CD14-positive monocyte (primary cell): ENCODE data around the gene WWC2. TPM values are rescaled to one million over a fixed set of nuclear protein-coding genes. Genes with fewer than 3 reads are reported as not detected.
"Not testable (repeated sequence)": the region's sequence is repeated elsewhere in the genome, so short reads cannot be mapped to it uniquely, and the experiment has no call there.

ENCODE experiments used
- DNase-seq, 3 donors: peaks; one replicate each; pipeline ENCODE4 v3.0.0-alpha.2; 2011 to 2022
- H2AFZ ChIP-seq: 2 replicates; pipeline ENCODE4 v1.6.0; 2012; ENCODE audit warnings: mild to moderate bottlenecking, low read depth, low read length, inconsistent platforms; ENCODE audit not compliant: insufficient read depth, poor library complexity, severe bottlenecking
- H3K27ac ChIP-seq, 2 donors: 1 replicate in 1 of 2; 2 replicates in 1 of 2; pipeline ENCODE4 v1.5.1; 2012 to 2013; ENCODE audit warnings: low read length in 2 of 2, control low read depth in 1 of 2, inconsistent platforms in 1 of 2, low read depth in 1 of 2, mild to moderate bottlenecking in 1 of 2
- H3K27me3 ChIP-seq, 2 donors: one replicate each; pipeline versions ENCODE4 v1.6.0 to v1.6.1; 2011 to 2013; ENCODE audit warnings: low read length in 2 of 2; ENCODE audit not compliant: control insufficient read depth in 2 of 2, insufficient read depth in 2 of 2
- H3K36me3 ChIP-seq, 2 donors: replicated peaks in 1 of 2; 1 replicate in 1 of 2; 2 replicates in 1 of 2; pipeline versions ENCODE4 v1.5.1 to v1.6.1; 2012 to 2013; ENCODE audit warnings: low read length in 2 of 2, control low read depth in 1 of 2, inconsistent platforms in 1 of 2, mild to moderate bottlenecking in 1 of 2; ENCODE audit not compliant: insufficient read depth in 2 of 2, control insufficient read depth in 1 of 2
- H3K4me1 ChIP-seq, 2 donors: 1 replicate in 1 of 2; 2 replicates in 1 of 2; pipeline versions ENCODE4 v1.5.1 to v1.6.1; 2012 to 2013; ENCODE audit warnings: low read length in 2 of 2, control low read depth in 1 of 2, inconsistent platforms in 1 of 2, mild to moderate bottlenecking in 1 of 2, moderate library complexity in 1 of 2; ENCODE audit not compliant: insufficient read depth in 2 of 2, control insufficient read depth in 1 of 2
- H3K4me2 ChIP-seq: replicated peaks from 2 replicates; pipeline ENCODE3; 2012; ENCODE audit warnings: low read length, moderate library complexity, mild to moderate bottlenecking; ENCODE audit not compliant: poor library complexity, severe bottlenecking; ENCODE audit errors: extremely low read depth
- H3K4me3 ChIP-seq, 3 experiments: fragments of 200-600 bp in 1 of 3; sonication (generic) in 1 of 3; replicated peaks in 1 of 3; 1 replicate in 2 of 3; 2 replicates in 1 of 3; pipeline ENCODE4 v1.5.1; 2011 to 2013; ENCODE audit warnings: low read length in 3 of 3, mild to moderate bottlenecking in 3 of 3, control low read depth in 2 of 3, low read depth in 2 of 3, inconsistent platforms in 1 of 3, moderate library complexity in 1 of 3
- H3K79me2 ChIP-seq: 2 replicates; pipeline ENCODE4 v1.6.0; 2012; ENCODE audit warnings: mild to moderate bottlenecking, control low read depth, inconsistent platforms, low read length, moderate library complexity; ENCODE audit not compliant: insufficient read depth
- H3K9ac ChIP-seq: 2 replicates; pipeline ENCODE4 v1.6.0; 2017; ENCODE audit warnings: low read length, mild to moderate bottlenecking; ENCODE audit not compliant: insufficient read depth, poor library complexity, severe bottlenecking
- H3K9me3 ChIP-seq, 2 donors: replicated peaks in 1 of 2; 1 replicate in 1 of 2; 2 replicates in 1 of 2; pipeline versions ENCODE4 v1.5.1 to v1.6.1; 2012 to 2013; ENCODE audit warnings: low read length in 2 of 2, control low read depth in 1 of 2; ENCODE audit not compliant: control insufficient read depth in 1 of 2, insufficient read depth in 1 of 2
- H4K20me1 ChIP-seq: 2 replicates; pipeline ENCODE4 v1.6.0; 2012; ENCODE audit warnings: mild to moderate bottlenecking, low read length, control low read depth, moderate library complexity; ENCODE audit not compliant: insufficient read depth
- H3K27ac Mint-ChIP-seq, 7 donors: one replicate each; pipeline ENCODE4 v1.8.0; 2020; ENCODE audit warnings: mild to moderate bottlenecking in 7 of 7, mixed read lengths in 7 of 7, moderate library complexity in 6 of 7, inconsistent platforms in 2 of 7
- H3K27me3 Mint-ChIP-seq, 3 donors: one replicate each; pipeline ENCODE4 v1.8.0; 2021 to 2022; ENCODE audit warnings: low read depth in 3 of 3, mild to moderate bottlenecking in 3 of 3, mixed read lengths in 3 of 3, moderate library complexity in 3 of 3, inconsistent platforms in 1 of 3
- H3K36me3 Mint-ChIP-seq, 2 donors: one replicate each; pipeline ENCODE4 v1.8.0; 2020; ENCODE audit warnings: mixed read lengths in 2 of 2, inconsistent platforms in 1 of 2, mild to moderate bottlenecking in 1 of 2
- H3K4me1 Mint-ChIP-seq: one replicate; pipeline ENCODE4 v1.8.0; 2020; ENCODE audit warnings: mild to moderate bottlenecking, mixed read lengths
- H3K4me3 Mint-ChIP-seq, 2 donors: one replicate each; pipeline ENCODE4 v1.8.0; 2020; ENCODE audit warnings: mild to moderate bottlenecking in 2 of 2, mixed read lengths in 2 of 2, moderate library complexity in 1 of 2
- H3K9me3 Mint-ChIP-seq, 7 donors: one replicate each; pipeline ENCODE4 v1.8.0; 2020 to 2022; ENCODE audit warnings: mixed read lengths in 7 of 7, mild to moderate bottlenecking in 6 of 7, moderate library complexity in 6 of 7, inconsistent platforms in 2 of 7
- WGBS: methylation state at CpG from one replicate; pipeline ENCODE4 v1.1.5; 2013; ENCODE audit warnings: missing lambda C conversion rate; ENCODE audit not compliant: insufficient coverage; 5-methylcytosine and 5-hydroxymethylcytosine counted together
- intact Hi-C, 2 donors: fragments of 100-400 bp; cut with micrococcal nuclease; formaldehyde crosslinking; loops; one replicate each; pipeline versions ENCODE4 v1.15.0 to v1.15.1; 2023
- polyA plus RNA-seq, 3 donors: library from polyadenylated mRNA; depleted of rRNA in 1 of 3; unstranded in 2 of 3; stranded (reverse) in 1 of 3; fragments of 300-500 nt in 2 of 3; fragments of >200 nt in 1 of 3; fragmentation: Illumina TruSeq in 2 of 3; gene quantifications; 1 replicate in 2 of 3; 2 replicates in 1 of 3; pipeline ENCODE4 v1.2.3, GENCODE V29; 2012 to 2021
- TF ChIP-seq, protein P1 (sequence below): fragments of 200-600 bp; IDR thresholded peaks from one replicate; pipeline ENCODE4 v1.8.0; 2022; ENCODE audit warnings: antibody characterized with exemption, mild to moderate bottlenecking

The WWC2 gene
- polyA plus RNA-seq, 3 donors: 1.9 to 3.8 (median 2.9) TPM

DNA sequence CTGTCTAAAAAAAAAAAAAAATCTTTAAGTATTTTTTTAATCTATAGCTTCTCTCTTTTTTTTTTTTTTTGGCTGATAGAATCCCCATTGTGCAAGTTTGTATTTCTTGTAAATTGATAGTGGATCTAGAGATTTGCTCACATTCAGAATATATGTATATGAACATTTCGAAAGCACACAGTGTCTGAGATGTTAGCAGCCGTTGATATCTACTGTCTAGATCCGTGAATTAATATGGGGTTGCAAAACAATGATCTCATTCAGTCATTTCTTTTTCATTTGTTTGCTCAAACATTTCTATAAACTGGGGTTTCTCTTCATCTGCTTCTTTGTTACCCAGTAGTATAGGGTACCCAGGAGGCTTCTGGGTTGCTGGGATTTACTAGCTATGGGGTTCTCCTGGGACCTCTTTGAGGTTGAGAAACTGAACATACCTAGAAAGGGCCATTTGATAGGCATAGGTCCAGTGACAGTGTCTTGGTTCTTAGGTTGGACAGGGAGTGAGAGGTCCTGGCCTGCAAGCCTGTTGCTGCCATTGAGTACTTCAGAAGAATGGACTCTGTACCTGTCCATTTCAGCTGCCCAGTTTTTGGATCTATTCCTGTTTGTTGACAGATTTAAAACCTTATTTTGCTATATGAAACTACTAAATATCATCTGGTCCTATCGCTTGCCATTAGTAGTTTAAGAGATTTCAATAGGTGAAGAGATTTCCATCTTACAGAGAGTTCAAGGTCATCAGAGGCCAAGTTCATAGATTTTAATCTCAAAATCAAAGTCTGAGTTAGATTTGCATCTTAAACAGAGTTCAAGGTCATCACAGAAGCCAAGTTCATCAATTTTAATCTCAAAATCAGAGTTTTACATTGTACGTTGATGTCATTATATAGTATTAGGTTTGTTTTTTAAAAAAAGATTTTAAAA, 50.8 kb downstream of the WWC2 start:
- peaks cover 0 to 2% (median 0%) of the 10 kb centered on the region in 3 donors for H3K27me3 Mint-ChIP-seq
- no peak overlapping the region for H3K4me3 Mint-ChIP-seq
- Histone ChIP-seq H3K4me3 (no peak overlapping the region), H3K79me2 (no peaks in the 10 kb centered on the region), H3K36me3 (no peaks in the 10 kb centered on the region), H4K20me1 (no peaks in the 10 kb centered on the region), H3K9me3 (no peaks in the 10 kb centered on the region), H2AFZ (no peak overlapping the region), H3K4me1 (no peaks in the 10 kb centered on the region), H3K27me3 (no peaks in the 10 kb centered on the region), H3K4me2 (no peak overlapping the region), H3K27ac (no peak overlapping the region), H3K9ac (no peak overlapping the region)
- WGBS: no CpG with 5 or more reads among the region's 5 CpGs
- TF ChIP-seq, protein P1, sequence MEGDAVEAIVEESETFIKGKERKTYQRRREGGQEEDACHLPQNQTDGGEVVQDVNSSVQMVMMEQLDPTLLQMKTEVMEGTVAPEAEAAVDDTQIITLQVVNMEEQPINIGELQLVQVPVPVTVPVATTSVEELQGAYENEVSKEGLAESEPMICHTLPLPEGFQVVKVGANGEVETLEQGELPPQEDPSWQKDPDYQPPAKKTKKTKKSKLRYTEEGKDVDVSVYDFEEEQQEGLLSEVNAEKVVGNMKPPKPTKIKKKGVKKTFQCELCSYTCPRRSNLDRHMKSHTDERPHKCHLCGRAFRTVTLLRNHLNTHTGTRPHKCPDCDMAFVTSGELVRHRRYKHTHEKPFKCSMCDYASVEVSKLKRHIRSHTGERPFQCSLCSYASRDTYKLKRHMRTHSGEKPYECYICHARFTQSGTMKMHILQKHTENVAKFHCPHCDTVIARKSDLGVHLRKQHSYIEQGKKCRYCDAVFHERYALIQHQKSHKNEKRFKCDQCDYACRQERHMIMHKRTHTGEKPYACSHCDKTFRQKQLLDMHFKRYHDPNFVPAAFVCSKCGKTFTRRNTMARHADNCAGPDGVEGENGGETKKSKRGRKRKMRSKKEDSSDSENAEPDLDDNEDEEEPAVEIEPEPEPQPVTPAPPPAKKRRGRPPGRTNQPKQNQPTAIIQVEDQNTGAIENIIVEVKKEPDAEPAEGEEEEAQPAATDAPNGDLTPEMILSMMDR: no peak
- H3K36me3 Mint-ChIP-seq: no peaks in the 10 kb centered on the region
- no peaks in the 10 kb centered on the region for H3K9me3 Mint-ChIP-seq
- no peak for DNase-seq
- H3K27ac Mint-ChIP-seq: no peak overlapping the region
- intact Hi-C loops: no loop called here
- no peaks in the 10 kb centered on the region for H3K4me1 Mint-ChIP-seq

DNA sequence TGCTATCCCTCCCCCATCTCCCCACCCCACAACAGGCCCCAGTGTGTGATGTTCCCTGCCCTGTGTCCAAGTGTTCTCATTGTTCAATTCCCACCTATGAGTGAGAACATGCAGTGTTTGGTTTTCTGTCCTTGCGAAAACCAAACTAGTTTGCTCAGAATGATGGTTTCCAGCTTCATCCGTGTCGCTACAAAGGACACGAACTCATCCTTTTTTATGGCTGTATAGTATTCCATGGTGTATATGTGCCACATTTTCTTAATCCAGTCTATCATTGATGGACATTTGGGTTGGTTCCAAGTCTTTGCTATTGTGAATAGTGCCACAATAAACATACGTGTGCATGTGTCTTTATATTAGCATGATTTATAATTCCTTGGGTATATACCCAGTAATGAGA, 51.6 kb downstream of the WWC2 start:
- H3K9me3 Mint-ChIP-seq, H3K9me3 ChIP-seq, DNase-seq, H3K36me3 Mint-ChIP-seq, H3K4me1 Mint-ChIP-seq, intact Hi-C loops, H3K36me3 ChIP-seq, H3K79me2 ChIP-seq, H3K4me3 Mint-ChIP-seq, H3K27me3 Mint-ChIP-seq, H3K4me2 ChIP-seq, H3K9ac ChIP-seq, H2AFZ ChIP-seq, H4K20me1 ChIP-seq, H3K4me3 ChIP-seq, H3K27ac Mint-ChIP-seq, H3K27ac ChIP-seq, H3K27me3 ChIP-seq, H3K4me1 ChIP-seq: not testable (repeated sequence)
- 80% methylated on average over 1 of the region's 5 CpGs for WGBS

DNA sequence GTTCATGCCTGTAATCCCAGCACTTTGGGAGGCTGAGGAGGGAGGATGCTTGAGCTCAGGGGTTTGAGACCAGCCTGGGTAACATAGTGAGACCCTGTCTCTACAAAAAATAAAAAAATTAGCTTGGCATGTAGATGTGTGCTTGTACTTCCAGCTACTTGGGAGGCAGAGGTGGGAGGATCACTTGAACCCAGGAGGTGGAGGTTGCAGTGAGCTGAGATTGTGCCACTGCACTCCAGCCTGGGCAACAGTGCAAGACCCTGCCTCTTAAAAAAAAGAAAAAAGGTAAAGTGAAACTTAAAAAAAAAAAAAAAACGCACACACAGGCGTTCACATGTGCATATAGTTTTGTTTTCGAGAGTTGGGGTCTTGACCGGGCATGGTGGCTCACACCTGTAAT, 53.2 kb downstream of the WWC2 start:
- H3K36me3 ChIP-seq, H3K4me2 ChIP-seq, DNase-seq, H3K36me3 Mint-ChIP-seq, H3K4me3 Mint-ChIP-seq, H2AFZ ChIP-seq, intact Hi-C loops, H3K27me3 Mint-ChIP-seq, H3K4me1 ChIP-seq, H3K27ac Mint-ChIP-seq, H3K4me3 ChIP-seq, H4K20me1 ChIP-seq, H3K4me1 Mint-ChIP-seq, H3K9me3 Mint-ChIP-seq, H3K79me2 ChIP-seq, H3K9ac ChIP-seq, H3K27ac ChIP-seq, H3K9me3 ChIP-seq, H3K27me3 ChIP-seq: not testable (repeated sequence)
- 100% methylated on average over 3 of the region's 4 CpGs for WGBS
